ENCODE results near the gene NUP50. TPM values are rescaled to one million over a fixed set of nuclear protein-coding genes. Genes with fewer than 3 reads are reported as not detected.

The NUP50 gene
- total RNA-seq, 2 experiments from 2014 or later, result 151 to 154 TPM

GRCh38 chr22:45139693-45140092, 24.0 kb upstream of the NUP50 start:
- Mint-ChIP-seq H3K27ac (no peak overlapping the region), H3K4me3 (no peak overlapping the region), H3K4me1 (ENCODE audit: low read depth) (peaks cover 5% of the 10 kb centered on the region), H3K36me3 (ENCODE audit: low read depth) (peaks cover 20% of the 10 kb centered on the region), H3K27me3 (ENCODE audit: low read depth) (no peaks in the 10 kb centered on the region), H3K9me3 (peaks cover 4% of the 10 kb centered on the region)
- DNase-seq, result no peak
- intact Hi-C loops (cut with micrococcal nuclease), result no loop called here
- CTCF ChIA-PET, result no interaction called here

GRCh38 chr22:45142376-45142775, 21.3 kb upstream of the NUP50 start:
- Mint-ChIP-seq H3K9me3 (no peaks in the 10 kb centered on the region), H3K27ac (no peak overlapping the region), H3K27me3 (ENCODE audit: low read depth) (no peaks in the 10 kb centered on the region), H3K4me3 (no peak overlapping the region), H3K4me1 (ENCODE audit: low read depth) (no peaks in the 10 kb centered on the region), H3K36me3 (ENCODE audit: low read depth) (peaks cover 11% of the 10 kb centered on the region)
- no peak for DNase-seq
- CTCF ChIA-PET, result no interaction called here
- intact Hi-C loops (cut with micrococcal nuclease), result no loop called here

- CTCF ChIA-PET, result no interaction called here
- Mint-ChIP-seq H3K36me3 (ENCODE audit: low read depth) (peaks cover 11% of the 10 kb centered on the region), H3K27me3 (ENCODE audit: low read depth) (no peaks in the 10 kb centered on the region), H3K4me3 (no peak overlapping the region), H3K9me3 (no peaks in the 10 kb centered on the region), H3K4me1 (ENCODE audit: low read depth) (no peaks in the 10 kb centered on the region), H3K27ac (no peak overlapping the region)
- intact Hi-C loops (cut with micrococcal nuclease), result no loop called here
- no peak for DNase-seq
These were observed 18.8 kb upstream of the NUP50 start for GRCh38 chr22:45144916-45145315.

- H3K27ac Mint-ChIP-seq, result no peak overlapping the region
- no peak for DNase-seq
- no peak overlapping the region for H3K4me3 Mint-ChIP-seq
- no peaks in the 10 kb centered on the region for H3K4me1 Mint-ChIP-seq (ENCODE audit: low read depth)
- H3K27me3 Mint-ChIP-seq (ENCODE audit: low read depth), result no peaks in the 10 kb centered on the region
- H3K36me3 Mint-ChIP-seq (ENCODE audit: low read depth), result peaks cover 27% of the 10 kb centered on the region
- CTCF ChIA-PET, result no interaction called here
- H3K9me3 Mint-ChIP-seq, result no peaks in the 10 kb centered on the region
- intact Hi-C loops (cut with micrococcal nuclease), result no loop called here
These were observed 14.1 kb upstream of the NUP50 start for GRCh38 chr22:45149671-45150070.

- H3K9me3 Mint-ChIP-seq, result no peaks in the 10 kb centered on the region
- no peaks in the 10 kb centered on the region for H3K4me1 Mint-ChIP-seq (ENCODE audit: low read depth)
- intact Hi-C loops (cut with micrococcal nuclease), result no loop called here
- CTCF ChIA-PET, result no interaction called here
- H3K27me3 Mint-ChIP-seq (ENCODE audit: low read depth), result no peaks in the 10 kb centered on the region
- no peak for DNase-seq
- H3K27ac Mint-ChIP-seq, result no peak overlapping the region
- peaks cover 29% of the 10 kb centered on the region for H3K36me3 Mint-ChIP-seq (ENCODE audit: low read depth)
- H3K4me3 Mint-ChIP-seq, result no peak overlapping the region
These were observed 13.6 kb upstream of the NUP50 start for GRCh38 chr22:45150139-45150538.

- no peaks in the 10 kb centered on the region for H3K27me3 Mint-ChIP-seq (ENCODE audit: low read depth)
- H3K36me3 Mint-ChIP-seq (ENCODE audit: low read depth), result peaks cover 34% of the 10 kb centered on the region
- intact Hi-C loops (cut with micrococcal nuclease), result no loop called here
- no peak for DNase-seq
- H3K27ac Mint-ChIP-seq, result no peak overlapping the region
- CTCF ChIA-PET, result no interaction called here
- H3K4me1 Mint-ChIP-seq (ENCODE audit: low read depth), result no peaks in the 10 kb centered on the region
- H3K4me3 Mint-ChIP-seq, result no peak overlapping the region
- no peaks in the 10 kb centered on the region for H3K9me3 Mint-ChIP-seq
These were observed 12.2 kb upstream of the NUP50 start for GRCh38 chr22:45151503-45151902.

GRCh38 chr22:45154383-45154782, 9.3 kb upstream of the NUP50 start:
- CTCF ChIA-PET, result no interaction called here
- peaks cover 4% of the 10 kb centered on the region for H3K4me1 Mint-ChIP-seq (ENCODE audit: low read depth)
- intact Hi-C loops (cut with micrococcal nuclease), result no loop called here
- H3K36me3 Mint-ChIP-seq (ENCODE audit: low read depth), result peaks cover 34% of the 10 kb centered on the region
- no peak overlapping the region for H3K27ac Mint-ChIP-seq
- H3K27me3 Mint-ChIP-seq (ENCODE audit: low read depth), result no peaks in the 10 kb centered on the region
- no peak overlapping the region for H3K4me3 Mint-ChIP-seq
- no peaks in the 10 kb centered on the region for H3K9me3 Mint-ChIP-seq
- DNase-seq, result no peak

- Mint-ChIP-seq H3K9me3 (no peaks in the 10 kb centered on the region), H3K27me3 (ENCODE audit: low read depth) (no peaks in the 10 kb centered on the region), H3K4me1 (ENCODE audit: low read depth) (peaks cover 12% of the 10 kb centered on the region), H3K36me3 (ENCODE audit: low read depth) (peaks cover 34% of the 10 kb centered on the region), H3K27ac (no peak overlapping the region), H3K4me3 (no peak overlapping the region)
- intact Hi-C loops (cut with micrococcal nuclease), result no loop called here
- CTCF ChIA-PET, result interaction anchor here (1.0 kb wide), 1 partner anchor 30 kb away, joined by 3 read pairs; no protein-coding TSS in a partner anchor
- DNase-seq, result no peak
These were observed 8.5 kb upstream of the NUP50 start for GRCh38 chr22:45155050-45155840.

GRCh38 chr22:45157907-45158306, 5.8 kb upstream of the NUP50 start:
- intact Hi-C loops (cut with micrococcal nuclease), result no loop called here
- no peak for DNase-seq
- H3K27ac Mint-ChIP-seq, result no peak overlapping the region
- CTCF ChIA-PET, result no interaction called here
- no peak overlapping the region for H3K4me3 Mint-ChIP-seq
- H3K9me3 Mint-ChIP-seq, result no peaks in the 10 kb centered on the region
- peaks cover 34% of the 10 kb centered on the region for H3K4me1 Mint-ChIP-seq (ENCODE audit: low read depth)
- H3K27me3 Mint-ChIP-seq (ENCODE audit: low read depth), result no peaks in the 10 kb centered on the region
- H3K36me3 Mint-ChIP-seq (ENCODE audit: low read depth), result peaks cover 37% of the 10 kb centered on the region

- H3K27me3 Mint-ChIP-seq (ENCODE audit: low read depth), result no peaks in the 10 kb centered on the region
- H3K4me3 Mint-ChIP-seq, result no peak overlapping the region
- peaks cover 34% of the 10 kb centered on the region for H3K4me1 Mint-ChIP-seq (ENCODE audit: low read depth)
These were observed 3.9 kb upstream of the NUP50 start for GRCh38 chr22:45159652-45160462.

GRCh38 chr22:45162531-45162930, 1.2 kb upstream of the NUP50 start:
- Mint-ChIP-seq H3K36me3 (ENCODE audit: low read depth) (peaks cover 31% of the 10 kb centered on the region), H3K4me3 (peak overlapping the region; percentile 84), H3K9me3 (no peaks in the 10 kb centered on the region), H3K27ac (no peak overlapping the region), H3K27me3 (ENCODE audit: low read depth) (no peaks in the 10 kb centered on the region), H3K4me1 (ENCODE audit: low read depth) (peaks cover 57% of the 10 kb centered on the region)
- no peak for DNase-seq
- CTCF ChIA-PET, result no interaction called here
- intact Hi-C loops (cut with micrococcal nuclease), result loop anchor here (2.0 to 5.0 kb wide), 3 partner anchors 32 to 155 kb away; partner anchors contain the start of gene KIAA0930

More at GRCh38 chr22:45159652-45160462, 3.9 kb upstream of the NUP50 start:
- no peaks in the 10 kb centered on the region for H3K9me3 Mint-ChIP-seq
- no peak for DNase-seq
- no peak overlapping the region for H3K27ac Mint-ChIP-seq
- intact Hi-C loops (cut with micrococcal nuclease), result loop anchor here (5.0 kb wide), 1 partner anchor 157 kb away; no protein-coding TSS in a partner anchor
- H3K36me3 Mint-ChIP-seq (ENCODE audit: low read depth), result peaks cover 33% of the 10 kb centered on the region
- CTCF ChIA-PET, result interaction anchor here (0.5 kb wide), 1 partner anchor 113 kb away, joined by 3 read pairs; no protein-coding TSS in a partner anchor

GRCh38 chr22:45163099-45163450, 650 bp upstream of the NUP50 start:
- peaks cover 30% of the 10 kb centered on the region for H3K36me3 Mint-ChIP-seq (ENCODE audit: low read depth)
- DNase-seq, result peak; percentile 26
- H3K4me3 Mint-ChIP-seq, result peak overlapping the region; percentile 84
- peak overlapping the region; percentile 74 for H3K27ac Mint-ChIP-seq
- CTCF ChIA-PET, result interaction anchor here (0.6 to 0.7 kb wide), 2 partner anchors 11 to 155 kb away, joined by 3 to 4 read pairs; no protein-coding TSS in a partner anchor
- intact Hi-C loops (cut with micrococcal nuclease), result loop anchor here (1.0 to 5.0 kb wide), 4 partner anchors 10 to 154 kb away; partner anchors contain the start of gene KIAA0930
- peaks cover 57% of the 10 kb centered on the region for H3K4me1 Mint-ChIP-seq (ENCODE audit: low read depth)
- no peaks in the 10 kb centered on the region for H3K27me3 Mint-ChIP-seq (ENCODE audit: low read depth)
- no peaks in the 10 kb centered on the region for H3K9me3 Mint-ChIP-seq

Measured in activated naive CD4-positive, alpha-beta T cell treated with anti-CD3 and anti-CD28 coated beads for 36 hours (primary cell).